Activated CD8-positive, alpha-beta memory T cell treated with anti-CD3 and anti-CD28 coated beads, Interleukin-2, amount 50 U/mL, for 48 hours (primary cell): Measurements from ENCODE around the gene SCAI.
A peak's percentile ranks its signal among the peaks of the same experiment; 100 is the strongest.
"Not testable (repeated sequence)": the region's sequence is repeated elsewhere in the genome, so short reads cannot be mapped to it uniquely, and the experiment has no call there.

Source experiments
- DNase-seq: peaks from one replicate; pipeline ENCODE4 v3.0.0-alpha.2; 2020

SCAI gene

DNA sequence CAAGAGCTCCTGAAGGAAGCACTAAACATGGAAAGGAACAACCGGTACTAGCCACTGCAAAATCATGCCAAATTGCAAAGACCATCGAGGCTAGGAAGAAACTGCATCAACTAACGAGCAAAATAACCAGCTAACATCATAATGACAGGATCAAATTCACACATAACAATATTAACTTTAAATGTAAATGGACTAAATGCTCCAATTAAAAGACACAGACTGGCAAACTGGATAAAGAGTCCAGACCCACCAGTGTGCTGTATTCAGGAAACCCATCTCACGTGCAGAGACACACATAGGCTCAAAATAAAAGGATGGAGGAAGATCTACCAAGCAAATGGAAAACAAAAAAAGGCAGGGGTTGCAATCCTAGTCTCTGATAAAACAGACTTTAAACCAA lies 131.3 kb downstream of the SCAI start:
- not testable (repeated sequence) for DNase-seq

DNA sequence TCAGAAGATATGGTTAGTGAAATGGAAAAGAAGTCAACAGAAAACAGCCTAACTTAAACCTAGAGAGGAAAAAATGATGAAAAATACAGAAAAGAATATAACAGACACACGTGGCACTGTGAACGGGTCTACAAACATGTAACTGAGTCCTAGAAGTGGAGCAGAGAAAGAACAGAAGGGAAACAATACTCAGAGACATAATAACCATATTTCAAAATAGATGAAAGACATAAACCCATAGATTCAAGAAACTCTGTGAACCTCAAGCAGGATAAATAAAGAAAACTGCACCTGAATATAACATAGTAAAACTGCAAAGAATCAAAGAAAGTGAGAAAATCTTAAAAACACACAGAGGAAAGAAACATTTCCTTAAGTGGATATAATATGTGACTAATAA lies 134.7 kb downstream of the SCAI start:
- no peak for DNase-seq

DNA sequence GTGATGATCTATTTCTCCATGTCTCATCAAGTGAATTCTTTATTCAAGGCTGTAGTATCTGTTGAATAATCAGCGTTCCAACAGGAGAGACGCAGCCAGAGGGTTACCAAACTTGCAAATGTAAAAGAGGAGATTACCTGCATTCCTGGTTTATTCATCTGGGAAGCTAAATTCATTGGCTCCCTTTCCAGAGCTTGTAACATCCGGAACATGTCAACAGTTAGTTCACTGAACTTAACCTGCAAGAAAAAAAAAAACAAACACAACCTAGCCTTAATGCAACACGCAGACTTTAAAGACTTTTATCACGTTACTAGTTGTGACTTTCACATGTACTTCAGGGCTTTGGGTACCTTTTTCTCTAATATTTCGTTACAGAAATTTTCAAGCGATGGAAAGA lies 140.0 kb downstream of the SCAI start:
- DNase-seq = no peak

DNA sequence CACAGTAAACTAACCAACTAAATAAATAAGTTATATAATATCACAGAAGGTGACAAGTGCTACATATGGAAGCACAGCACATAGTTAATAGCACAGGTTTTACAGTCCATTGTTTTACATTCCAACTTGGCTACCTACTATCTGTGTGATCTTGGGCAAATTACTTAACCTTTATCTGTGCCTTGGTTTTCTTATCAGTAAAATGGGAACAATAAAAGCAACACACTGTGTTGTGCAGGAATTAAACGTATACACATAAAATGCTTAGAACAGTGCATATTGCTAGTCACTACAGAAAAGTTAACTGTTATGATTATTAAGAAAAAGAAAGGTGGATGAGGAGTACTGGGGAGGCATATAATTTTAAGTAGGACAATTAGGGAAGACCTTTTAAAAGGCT lies 159.6 kb downstream of the SCAI start:
- DNase-seq = no peak

DNA sequence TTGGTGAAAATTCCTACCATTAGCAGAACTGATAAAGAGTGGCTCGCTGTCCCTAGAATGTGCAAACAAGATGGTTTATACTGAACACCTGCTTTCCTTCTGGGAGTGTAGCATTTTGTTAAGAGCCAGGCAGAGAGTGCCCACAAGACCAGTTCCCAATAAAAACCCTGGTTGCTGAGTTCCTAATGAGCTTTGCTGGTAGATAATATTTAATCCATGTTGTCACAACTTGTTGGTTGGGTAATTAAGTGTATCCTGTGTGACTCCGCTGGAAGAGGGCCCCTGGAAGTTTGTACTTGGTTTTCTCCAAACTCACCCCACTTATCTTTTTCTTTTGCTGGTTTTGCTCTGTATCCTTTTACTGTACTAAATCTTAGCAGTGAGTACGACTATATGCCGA lies 162.9 kb downstream of the SCAI start:
- DNase-seq = no peak

DNA sequence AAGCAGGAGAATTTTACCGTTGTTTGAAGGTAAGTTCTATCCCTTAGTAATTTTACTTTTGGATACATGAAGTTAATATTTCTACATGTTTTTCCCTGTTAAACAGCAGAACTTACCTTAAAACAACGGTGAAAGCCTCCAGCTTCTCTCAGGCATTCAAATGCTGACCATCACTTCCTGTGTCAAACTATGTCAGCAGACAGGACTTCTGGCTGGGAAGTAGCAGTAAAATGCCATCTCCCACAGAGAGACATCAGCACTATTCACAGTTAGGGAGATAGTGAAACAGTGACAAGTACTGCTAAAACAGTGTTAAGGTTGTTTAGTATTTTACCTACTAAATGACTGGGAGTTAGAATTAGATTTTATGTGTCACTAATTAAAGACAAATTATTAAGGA lies 168.2 kb downstream of the SCAI start:
- no peak for DNase-seq

DNA sequence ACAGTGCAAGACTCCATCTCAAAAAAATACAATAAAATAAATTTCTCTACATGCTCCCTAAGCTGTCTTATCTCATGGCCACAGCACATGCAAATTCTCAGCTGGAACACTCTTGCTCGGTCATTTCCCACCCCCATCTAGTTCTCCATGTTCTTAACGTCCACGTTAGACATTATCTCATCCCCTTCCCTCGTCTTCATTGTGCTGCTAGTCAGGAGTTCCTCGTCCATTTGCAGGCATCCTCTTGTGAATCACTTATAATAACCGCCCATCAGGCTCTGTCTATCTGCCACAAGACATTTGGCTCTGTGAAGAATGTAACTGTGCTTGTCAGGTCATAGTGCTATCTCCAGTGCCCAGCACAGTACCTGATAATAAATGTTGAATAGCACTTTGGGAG lies 169.5 kb downstream of the SCAI start:
- no peak for DNase-seq

DNA sequence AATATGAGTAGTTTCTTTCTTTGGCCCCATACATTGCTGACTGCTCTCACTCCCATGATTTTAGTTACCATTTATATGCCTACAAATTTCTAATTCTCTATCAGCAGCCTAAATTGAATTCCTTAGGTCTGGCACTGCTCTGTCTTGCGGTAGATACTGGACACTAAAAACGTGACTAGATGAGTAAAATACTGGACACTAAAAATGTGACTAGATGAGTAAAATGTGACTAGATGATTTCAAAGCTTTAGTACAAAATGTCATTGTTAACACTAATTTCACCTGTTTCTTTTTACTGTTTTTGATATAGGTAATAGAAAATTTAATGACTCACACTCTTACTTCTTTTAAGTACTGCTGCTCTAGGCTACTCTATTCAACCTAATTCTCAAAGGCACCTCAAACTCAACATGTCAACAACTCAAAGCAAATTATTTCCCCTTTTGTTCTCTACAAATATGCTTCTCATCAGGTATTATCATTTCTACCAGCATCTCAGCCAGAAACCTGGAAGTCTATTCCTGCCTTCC lies 171.0 kb downstream of the SCAI start:
- no peak for DNase-seq

DNA sequence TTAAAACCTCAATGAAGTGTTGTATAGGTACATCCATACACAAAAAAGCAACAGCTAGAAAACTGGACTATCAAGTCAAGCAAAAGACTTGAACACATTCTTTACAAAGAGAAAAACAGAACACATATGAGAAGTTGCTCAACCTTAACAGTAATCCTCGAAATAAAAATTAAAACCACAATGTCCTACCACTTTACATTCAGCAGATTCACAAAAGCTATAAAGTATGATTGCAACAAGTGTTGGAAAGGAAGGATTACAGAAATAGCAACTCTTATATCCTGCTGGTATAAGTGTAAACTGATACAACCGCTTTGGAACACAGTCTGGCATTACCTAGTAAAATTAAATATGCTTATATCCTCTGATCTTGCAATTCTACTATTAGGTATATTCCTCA lies 173.9 kb downstream of the SCAI start:
- DNase-seq = no peak

DNA sequence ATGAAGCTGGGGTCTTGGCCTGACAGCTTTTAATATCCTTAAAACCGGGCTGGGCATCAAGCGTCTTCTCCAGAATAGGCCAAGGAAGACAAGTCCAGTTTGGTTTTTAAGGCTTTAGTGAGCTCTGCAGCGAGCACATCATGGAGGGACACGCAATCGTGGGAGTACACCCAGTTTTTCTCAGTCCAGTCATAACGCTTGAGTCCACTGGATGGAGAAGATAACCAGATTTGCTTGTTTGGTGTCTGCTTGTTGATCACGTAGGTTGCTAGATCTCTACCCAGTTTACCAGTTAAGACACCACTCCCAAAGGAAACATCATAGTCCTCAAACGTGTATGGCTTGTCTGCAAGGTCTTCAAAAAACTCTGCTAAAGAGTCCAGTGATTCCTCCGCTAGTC lies 175.1 kb downstream of the SCAI start:
- no peak for DNase-seq

DNA sequence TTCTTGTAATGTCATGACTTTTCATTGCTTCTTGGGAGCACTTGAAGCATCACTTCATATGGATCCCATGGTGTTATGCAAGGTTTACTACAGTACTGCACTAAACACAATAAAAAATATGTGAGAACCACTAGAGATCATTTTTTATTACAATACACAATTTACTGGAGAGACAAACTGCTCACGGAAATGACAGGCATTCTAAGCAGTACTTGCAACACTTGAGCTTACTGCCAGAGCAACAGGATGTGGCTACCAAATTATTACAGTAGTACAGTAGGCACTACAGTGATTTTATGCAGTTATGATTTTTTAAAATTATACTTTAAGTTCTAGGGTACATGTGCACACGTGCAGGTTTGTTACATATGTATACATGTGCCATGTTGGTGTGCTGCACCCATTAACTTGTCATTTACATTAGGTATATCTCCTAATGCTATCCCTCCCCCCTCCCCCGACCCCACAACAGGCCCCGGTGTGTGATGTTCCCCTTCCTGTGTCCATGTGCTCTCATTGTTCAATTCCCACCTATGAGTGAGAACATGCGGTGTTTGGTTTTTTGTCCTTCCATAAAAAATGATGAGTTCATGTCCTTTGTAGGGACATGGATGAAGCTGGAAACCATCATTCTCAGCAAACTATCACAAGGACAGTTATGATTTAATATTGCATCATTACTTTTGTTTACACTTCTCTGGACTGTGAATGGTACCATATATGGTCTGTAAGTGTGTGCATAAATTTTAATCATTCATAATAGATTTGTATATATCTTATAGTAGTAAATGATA lies 177.4 kb downstream of the SCAI start:
- not testable (repeated sequence) for DNase-seq

DNA sequence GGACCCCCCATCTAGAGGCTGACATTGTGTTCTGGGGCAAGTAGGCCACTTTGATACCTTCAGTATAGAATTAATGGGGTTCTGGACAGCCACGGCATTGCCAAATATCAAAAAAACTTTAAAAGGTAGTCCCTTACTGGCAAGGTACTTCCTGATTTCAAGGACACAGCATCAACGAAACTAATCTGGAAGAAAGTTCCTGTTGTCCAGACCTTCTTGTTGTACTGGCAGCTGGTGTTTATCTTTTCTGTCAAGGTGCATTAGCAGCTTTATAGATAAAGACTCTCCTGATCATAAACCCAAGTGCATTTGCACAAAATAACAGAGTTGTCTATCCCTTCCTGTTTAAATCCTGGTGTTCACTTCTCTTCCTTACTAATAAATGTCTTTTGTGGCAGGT lies 178.7 kb downstream of the SCAI start:
- DNase-seq = no peak

DNA sequence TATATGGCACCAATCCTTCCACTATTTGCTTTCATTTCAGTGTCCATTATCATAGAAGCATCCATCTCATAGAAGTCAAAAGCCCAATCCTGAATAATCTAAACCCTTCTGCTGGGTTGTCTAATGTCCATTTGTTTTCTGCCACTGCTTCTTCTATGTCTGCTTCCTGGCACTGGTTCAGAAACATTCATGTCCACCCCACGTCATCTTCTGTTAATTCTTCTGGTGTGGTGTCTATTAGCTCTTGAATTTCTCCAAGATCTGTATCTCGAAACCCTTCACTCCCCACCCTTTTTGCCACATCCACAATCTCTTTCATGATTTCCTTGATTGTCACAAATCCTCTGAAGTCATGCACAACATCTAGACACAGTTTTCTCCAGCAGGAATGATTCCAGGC lies 179.3 kb downstream of the SCAI start:
- no peak for DNase-seq

DNA sequence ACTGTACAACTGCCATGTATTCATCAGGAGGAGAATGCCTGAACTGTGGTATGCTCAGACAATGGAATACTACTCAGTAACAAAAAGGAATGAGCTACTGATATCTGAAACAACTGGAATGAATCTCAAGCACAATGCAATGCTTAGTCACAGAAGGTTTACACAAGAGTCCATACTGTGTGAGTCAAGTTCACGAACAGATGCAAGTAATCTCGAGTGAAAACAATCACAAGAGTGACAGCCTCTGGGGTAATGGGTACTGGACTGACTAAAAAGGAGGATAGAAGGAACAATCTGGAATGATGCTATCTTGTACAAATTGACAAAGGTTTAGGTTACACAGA lies 182.9 kb downstream of the SCAI start:
- DNase-seq = no peak

DNA sequence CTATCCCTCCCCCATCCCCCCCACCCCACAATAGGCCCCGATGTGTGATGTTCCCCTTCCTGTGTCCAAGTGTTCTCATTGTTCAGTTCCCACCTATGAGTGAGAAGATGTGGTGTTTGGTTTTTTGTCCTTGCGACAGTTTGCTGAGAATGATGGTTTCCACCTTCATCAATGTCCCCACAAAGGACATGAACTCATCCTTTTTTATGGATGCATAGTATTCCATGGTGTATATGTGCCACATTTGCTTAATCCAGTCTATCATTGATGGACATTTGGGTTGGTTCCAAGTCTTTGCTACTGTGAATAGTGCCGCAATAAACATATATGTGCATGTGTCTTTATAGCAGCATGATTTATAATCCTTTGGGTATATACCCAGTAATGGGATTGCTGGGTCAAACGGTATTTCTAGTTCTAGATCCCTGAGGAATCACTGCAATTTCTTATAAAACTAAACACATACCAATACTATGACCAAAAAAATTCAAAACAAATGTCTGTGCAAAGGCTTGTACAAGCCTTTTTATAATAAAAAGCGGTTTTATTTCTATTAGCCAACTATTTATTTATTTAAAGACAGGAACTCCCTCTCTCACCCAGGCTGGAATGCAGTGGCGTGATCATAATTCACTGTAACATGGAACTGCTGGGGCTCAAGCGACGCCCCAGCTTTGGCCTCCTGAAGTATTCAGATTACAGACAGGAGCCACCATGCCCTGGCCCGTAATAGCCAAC lies 183.5 kb downstream of the SCAI start:
- DNase-seq = not testable (repeated sequence)

DNA sequence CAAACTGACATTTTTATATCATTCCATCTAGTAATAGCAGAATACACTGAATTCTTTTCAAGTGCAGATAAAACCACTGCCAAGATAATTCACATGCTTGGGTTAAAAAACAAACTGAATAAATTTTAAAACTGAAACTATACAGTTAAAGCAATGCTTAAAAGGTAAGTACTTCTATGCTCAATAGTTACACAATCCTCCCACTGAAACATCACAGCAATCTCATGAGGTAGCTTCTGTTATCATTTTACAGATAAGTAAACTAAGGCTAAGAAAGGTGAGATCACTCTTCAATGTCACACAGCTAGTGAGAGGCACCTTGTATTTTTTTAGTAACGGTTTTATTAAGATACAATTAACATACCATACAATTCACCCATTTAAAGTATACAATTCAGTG lies 189.1 kb downstream of the SCAI start:
- no peak for DNase-seq

DNA sequence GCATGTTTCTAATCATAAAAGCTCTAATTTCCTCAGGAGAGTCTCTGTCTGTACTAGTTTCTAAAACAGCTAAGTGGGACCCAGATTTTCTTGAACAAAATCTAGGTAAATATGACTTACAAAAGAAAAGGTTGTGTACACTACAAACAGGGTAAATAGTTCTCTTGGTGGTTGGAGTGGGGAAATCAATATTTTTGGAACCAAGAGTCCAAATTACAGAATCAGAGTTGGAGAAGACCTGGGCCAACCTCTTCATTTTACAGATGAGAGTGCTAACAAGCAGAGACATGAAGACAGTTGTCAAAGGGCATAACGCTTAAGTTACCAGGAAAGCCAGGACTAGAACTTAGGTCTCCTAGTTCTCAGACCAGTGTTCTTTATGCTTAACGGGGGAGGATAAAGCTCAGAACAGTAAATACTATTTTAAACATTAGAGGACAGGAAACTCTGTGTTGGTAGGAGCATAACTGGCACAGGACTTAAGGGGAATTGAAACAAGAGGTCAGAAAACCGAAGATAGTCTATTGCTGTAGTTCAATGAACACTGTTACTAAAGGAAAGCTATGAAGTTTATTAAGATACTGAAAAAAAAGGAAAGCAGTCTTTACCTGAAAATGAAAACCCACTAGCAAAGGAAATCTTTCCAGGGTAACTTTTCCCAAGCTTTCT lies 193.1 kb downstream of the SCAI start:
- DNase-seq = no peak

DNA sequence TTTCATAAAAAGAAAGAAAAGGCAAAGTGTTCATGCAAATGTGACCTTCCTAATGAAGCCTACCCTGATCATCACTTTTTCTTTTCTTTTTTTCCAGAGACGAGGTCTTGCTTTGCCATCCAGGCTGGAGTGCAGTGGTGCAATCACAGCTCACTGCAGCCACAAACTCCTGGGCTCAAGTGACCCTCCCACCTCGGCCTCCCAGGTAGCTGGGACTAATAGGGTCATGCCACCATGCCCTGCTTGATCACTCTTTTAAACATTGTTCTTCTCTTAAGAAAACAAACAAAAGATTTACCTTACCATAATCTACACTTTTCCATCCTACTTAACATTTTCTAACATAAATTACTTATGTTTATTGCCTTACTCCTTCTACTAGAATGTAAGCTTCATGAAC lies 193.9 kb downstream of the SCAI start:
- DNase-seq = no peak

DNA sequence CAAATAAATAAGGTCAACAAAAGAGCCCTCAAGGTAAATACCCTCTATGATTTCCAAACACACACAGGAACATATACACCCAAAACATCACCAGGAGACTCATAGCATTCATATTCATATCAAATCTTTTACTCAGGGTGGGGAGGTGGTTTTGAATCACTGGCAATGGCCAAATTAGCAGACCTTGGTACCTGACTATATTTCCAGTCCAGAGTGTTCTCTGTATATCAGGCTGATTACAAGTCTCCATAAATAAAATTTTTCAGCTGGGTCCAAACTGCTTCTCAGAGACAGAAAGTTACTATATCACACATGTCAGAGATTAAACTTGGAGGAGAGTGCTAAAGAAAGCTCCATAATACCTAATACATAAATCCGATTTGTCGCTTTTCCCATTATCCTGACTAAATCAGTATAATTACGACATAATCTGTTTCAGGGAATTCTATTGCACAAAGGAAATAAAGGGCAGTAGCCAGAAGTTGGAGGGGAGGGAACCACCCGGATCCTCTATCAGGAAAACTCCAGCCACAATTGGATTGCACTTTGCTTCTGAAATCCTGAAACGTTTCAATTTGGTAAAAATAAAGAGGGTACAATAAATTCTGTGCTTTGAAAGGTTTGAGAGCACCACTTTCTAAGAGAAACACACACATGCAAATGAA lies 195.5 kb downstream of the SCAI start:
- DNase-seq = no peak

DNA sequence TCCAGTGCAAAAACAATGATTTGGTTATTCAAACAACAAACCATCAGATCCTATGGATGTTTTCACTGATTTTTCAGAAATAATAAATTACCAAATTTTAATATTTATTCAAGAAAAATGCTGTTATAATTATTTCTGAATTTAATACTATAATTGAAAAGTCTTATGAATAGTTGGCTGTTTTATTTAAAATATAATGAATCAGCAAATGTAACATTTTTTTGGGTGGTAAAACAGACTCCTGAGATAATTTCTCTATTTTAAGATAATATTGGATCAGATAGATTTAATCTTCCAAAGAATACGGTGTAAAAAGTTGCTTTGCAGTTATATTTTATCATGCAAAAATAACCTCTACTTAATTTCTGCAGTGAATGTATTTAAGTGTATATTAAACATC lies 197.2 kb downstream of the SCAI start:
- DNase-seq = no peak

DNA sequence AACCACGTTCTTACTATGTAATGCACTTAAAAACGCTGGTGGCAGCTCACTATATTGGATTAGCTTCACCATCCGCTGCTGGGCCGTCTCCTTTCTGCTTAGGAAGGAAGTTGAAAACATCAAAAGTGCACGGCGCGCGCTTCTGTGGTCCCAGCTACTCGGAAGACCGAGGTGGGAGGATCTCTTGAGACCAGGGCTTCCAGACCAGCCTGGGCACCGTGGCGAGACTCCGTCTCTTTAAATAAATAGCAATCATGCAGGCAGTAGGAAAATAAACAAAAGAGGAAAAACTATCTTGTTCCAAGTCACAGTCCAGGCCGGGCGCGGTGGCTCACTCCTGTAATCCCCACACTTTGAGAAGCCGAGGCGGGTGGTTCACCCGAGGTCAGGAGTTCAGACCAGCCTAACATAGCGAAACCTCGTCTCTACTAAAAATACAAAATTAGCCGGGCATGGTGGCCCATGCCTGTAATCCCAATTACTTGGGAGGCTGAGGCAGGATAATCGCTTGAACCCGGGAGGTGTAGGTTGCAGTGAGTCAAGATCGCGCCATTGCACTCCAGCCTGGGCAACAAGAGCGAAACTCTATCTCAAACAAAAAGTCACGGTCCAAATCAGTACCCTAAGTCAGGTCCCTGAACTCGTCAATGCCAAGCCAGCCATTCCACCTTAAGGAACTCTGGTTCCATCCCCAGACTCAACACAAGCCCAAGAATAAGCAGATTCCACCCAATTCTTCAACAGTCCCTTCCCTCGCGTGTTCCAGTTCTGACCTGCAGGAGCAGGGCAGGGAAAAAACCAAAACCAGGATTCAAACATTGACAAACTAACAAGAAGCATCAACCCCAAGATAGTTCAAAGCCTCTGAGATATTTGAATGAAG lies 201.4 kb downstream of the SCAI start:
- peak; percentile 80 for DNase-seq
